Duodenal mucosa (tissue), 2 donors: ENCODE results near the gene SNED1.

ENCODE experiments used
- H3K27ac ChIP-seq: one replicate; pipeline ENCODE4 v1.7.0; 2013; ENCODE audit warnings: low read depth, low read length
- H3K27me3 ChIP-seq, 2 donors: one replicate each; pipeline ENCODE4 v1.7.0; 2013; ENCODE audit warnings: low read length in 2 of 2, control low read depth in 1 of 2; ENCODE audit not compliant: insufficient read depth in 2 of 2, control insufficient read depth in 1 of 2
- H3K36me3 ChIP-seq, 2 donors: one replicate each; pipeline ENCODE4 v1.7.0; 2013; ENCODE audit warnings: low read length in 2 of 2, control low read depth in 1 of 2; ENCODE audit not compliant: insufficient read depth in 2 of 2, control insufficient read depth in 1 of 2
- H3K4me1 ChIP-seq, 2 donors: one replicate each; pipeline ENCODE4 v1.7.0; 2013; ENCODE audit warnings: low read length in 2 of 2, control low read depth in 1 of 2; ENCODE audit not compliant: insufficient read depth in 2 of 2, control insufficient read depth in 1 of 2
- H3K4me3 ChIP-seq, 2 donors: one replicate each; pipeline ENCODE4 v1.7.0; 2013; ENCODE audit warnings: low read length in 2 of 2, low read depth in 1 of 2
- H3K9ac ChIP-seq, 2 donors: one replicate each; pipeline ENCODE4 v1.7.0; 2013; ENCODE audit warnings: low read length in 2 of 2, low read depth in 1 of 2
- H3K9me3 ChIP-seq, 2 donors: one replicate each; pipeline ENCODE4 v1.7.0; 2013; ENCODE audit warnings: low read length in 2 of 2, control low read depth in 1 of 2; ENCODE audit not compliant: control insufficient read depth in 1 of 2

The SNED1 gene

GRCh38 chr2:240955306-240956170 is 42.9 kb upstream of the SNED1 start:
- no peak overlapping the region for H3K9ac ChIP-seq
- peaks cover 8 to 11% of the 10 kb centered on the region in 2 donors for H3K4me1 ChIP-seq
- H3K36me3 ChIP-seq = no peaks in the 10 kb centered on the region
- no peak overlapping the region for H3K27ac ChIP-seq
- H3K4me3 ChIP-seq = no peak overlapping the region
- no peaks in the 10 kb centered on the region for H3K9me3 ChIP-seq
- peaks cover 0 to 3% of the 10 kb centered on the region in 2 donors for H3K27me3 ChIP-seq

GRCh38 chr2:240956171-240956934 is 42.1 kb upstream of the SNED1 start:
- no peak overlapping the region for H3K27ac ChIP-seq
- H3K27me3 ChIP-seq = peaks cover 0 to 3% of the 10 kb centered on the region in 2 donors

GRCh38 chr2:240956935-240957655 is 41.3 kb upstream of the SNED1 start:
- no peak overlapping the region for H3K9ac ChIP-seq
- H3K36me3 ChIP-seq = no peaks in the 10 kb centered on the region
- H3K4me3 ChIP-seq = no peak overlapping the region
- H3K4me1 ChIP-seq = peaks cover 18 to 19% of the 10 kb centered on the region in 2 donors
- no peak overlapping the region for H3K27ac ChIP-seq
- peaks cover 0 to 3% of the 10 kb centered on the region in 2 donors for H3K27me3 ChIP-seq
- no peaks in the 10 kb centered on the region for H3K9me3 ChIP-seq

More at GRCh38 chr2:240956171-240956934, 42.1 kb upstream of the SNED1 start:
- H3K9ac ChIP-seq = no peak overlapping the region
- H3K36me3 ChIP-seq = no peaks in the 10 kb centered on the region
- peaks cover 13 to 16% of the 10 kb centered on the region in 2 donors for H3K4me1 ChIP-seq
- H3K9me3 ChIP-seq = no peaks in the 10 kb centered on the region
- H3K4me3 ChIP-seq = no peak overlapping the region

DNA sequence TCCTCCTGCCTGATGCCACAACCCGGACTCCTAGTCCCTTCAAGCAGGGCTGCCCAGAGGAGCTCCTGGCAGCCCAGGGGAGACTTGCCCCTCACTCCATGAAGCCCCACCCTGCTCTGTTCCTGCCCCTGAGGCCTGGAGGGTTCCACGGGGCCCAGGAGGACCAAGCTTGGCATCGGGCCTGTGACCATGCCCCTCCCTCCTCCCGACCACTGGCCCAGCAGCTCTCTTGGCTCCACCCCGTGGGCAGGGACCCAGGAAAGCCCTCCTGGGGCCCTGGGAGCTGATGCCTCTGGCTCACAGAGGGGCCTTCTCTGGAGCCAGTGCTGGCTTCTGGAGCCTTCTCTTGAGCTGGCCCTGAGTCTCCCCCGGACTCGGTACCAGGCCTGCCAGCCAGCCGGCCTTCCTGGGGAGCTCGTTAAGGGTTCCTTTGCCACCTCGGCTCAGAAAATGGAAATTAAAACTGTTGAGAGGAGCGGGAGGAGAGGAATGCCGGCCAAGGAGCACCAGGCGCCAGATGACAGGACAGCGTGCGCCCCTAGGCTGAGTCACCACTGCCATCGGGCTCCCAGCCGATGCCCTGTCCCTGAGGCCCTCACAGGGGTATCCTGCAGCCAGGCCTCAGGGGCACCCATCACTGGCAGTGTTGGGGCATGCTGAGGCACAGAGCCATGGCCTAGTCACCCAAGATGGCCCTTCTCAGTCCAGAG is 40.6 kb upstream of the SNED1 start:
- Histone ChIP-seq H3K27me3 (peaks cover 0 to 3% of the 10 kb centered on the region in 2 donors), H3K4me3 (no peak overlapping the region), H3K9me3 (no peaks in the 10 kb centered on the region), H3K9ac (no peak overlapping the region), H3K27ac (no peak overlapping the region), H3K36me3 (no peaks in the 10 kb centered on the region), H3K4me1 (peaks cover 18 to 19% of the 10 kb centered on the region in 2 donors)

GRCh38 chr2:240958366-240959213 is 39.8 kb upstream of the SNED1 start:
- Histone ChIP-seq H3K9ac (no peak overlapping the region), H3K9me3 (no peaks in the 10 kb centered on the region), H3K27me3 (peaks cover 0 to 3% of the 10 kb centered on the region in 2 donors), H3K27ac (no peak overlapping the region), H3K4me3 (no peak overlapping the region), H3K4me1 (peaks cover 18 to 19% of the 10 kb centered on the region in 2 donors), H3K36me3 (no peaks in the 10 kb centered on the region)

- Histone ChIP-seq H3K4me1 (peaks cover 18 to 19% of the 10 kb centered on the region in 2 donors), H3K27ac (no peak overlapping the region)
Observed at GRCh38 chr2:240959214-240959940, 39.0 kb upstream of the SNED1 start.

GRCh38 chr2:240959941-240960308 is 38.5 kb upstream of the SNED1 start:
- H3K27me3 ChIP-seq = peaks cover 0 to 3% of the 10 kb centered on the region in 2 donors
- no peak overlapping the region for H3K4me3 ChIP-seq
- no peak overlapping the region for H3K9ac ChIP-seq
- H3K27ac ChIP-seq = no peak overlapping the region
- no peaks in the 10 kb centered on the region for H3K9me3 ChIP-seq
- no peaks in the 10 kb centered on the region for H3K36me3 ChIP-seq
- peaks cover 18 to 19% of the 10 kb centered on the region in 2 donors for H3K4me1 ChIP-seq

More at GRCh38 chr2:240959214-240959940, 39.0 kb upstream of the SNED1 start:
- H3K9ac ChIP-seq = no peak overlapping the region
- no peaks in the 10 kb centered on the region for H3K9me3 ChIP-seq
- H3K4me3 ChIP-seq = no peak overlapping the region
- no peaks in the 10 kb centered on the region for H3K36me3 ChIP-seq
- peaks cover 0 to 3% of the 10 kb centered on the region in 2 donors for H3K27me3 ChIP-seq

GRCh38 chr2:240960309-240960970 is 38.0 kb upstream of the SNED1 start:
- H3K27ac ChIP-seq = peak overlapping the region; percentile 20
- peaks cover 16 to 18% of the 10 kb centered on the region in 2 donors for H3K4me1 ChIP-seq
- H3K27me3 ChIP-seq = peaks cover 0 to 3% of the 10 kb centered on the region in 2 donors

More at GRCh38 chr2:240960309-240960970, 38.0 kb upstream of the SNED1 start:
- Histone ChIP-seq H3K36me3 (no peaks in the 10 kb centered on the region), H3K4me3 (no peak overlapping the region), H3K9me3 (no peaks in the 10 kb centered on the region), H3K9ac (no peak overlapping the region)
